HEK293T (cell line): ENCODE data around the gene YBX3.
A peak's percentile ranks its signal among the peaks of the same experiment; 100 is the strongest.

Experiments used
- CTCF ChIA-PET: fragments of 350-600 bp; formaldehyde crosslinking; extraction: SDS; loops from one replicate; lab custom pipeline; 2021; ENCODE audit warnings: antibody characterized with exemption, inconsistent platforms; lab: Yijun Ruan, JAX
- POLR2A ChIA-PET: fragments of 350-600 bp; formaldehyde crosslinking; extraction: SDS; loops from one replicate; lab custom pipeline; 2020; ENCODE audit warnings: antibody characterized with exemption, inconsistent platforms; lab: Yijun Ruan, JAX
- DNase-seq: peaks from one replicate; pipeline ENCODE4 v3.0.0; 2012; ENCODE audit warnings: mixed read lengths; ENCODE audit errors: extremely low spot score
- ARNT ChIP-seq: fragments of 450-650 bp; IDR thresholded peaks from 2 replicates; pipeline ENCODE4 v1.6.1; 2017; ENCODE audit warnings: mild to moderate bottlenecking
- BHLHE40 ChIP-seq: fragments of 450-650 bp; IDR thresholded peaks from 2 replicates; pipeline ENCODE4 v1.6.1; 2016; ENCODE audit warnings: mild to moderate bottlenecking, moderate library complexity, borderline replicate concordance
- CTBP1 ChIP-seq: fragments of 450-650 bp; IDR thresholded peaks from 2 replicates; pipeline ENCODE4 v1.6.1; 2016; ENCODE audit warnings: borderline replicate concordance
- ELF4 ChIP-seq: fragments of 450-650 bp; IDR thresholded peaks from 2 replicates; pipeline ENCODE4 v1.6.1; 2017; ENCODE audit warnings: antibody characterized with exemption
- FOXA1 ChIP-seq: fragments of 450-650 bp; IDR thresholded peaks from 2 replicates; pipeline ENCODE4 v1.6.1; 2016; ENCODE audit warnings: mild to moderate bottlenecking
- FOXK2 ChIP-seq: fragments of 450-650 bp; IDR thresholded peaks from 2 replicates; pipeline ENCODE4 v1.6.1; 2016; ENCODE audit warnings: mild to moderate bottlenecking
- FOXM1 ChIP-seq: fragments of 450-650 bp; IDR thresholded peaks from 2 replicates; pipeline ENCODE4 v1.6.1; 2017; ENCODE audit warnings: mild to moderate bottlenecking, borderline replicate concordance
- HDGF ChIP-seq: fragments of 450-650 bp; IDR thresholded peaks from 2 replicates; pipeline ENCODE4 v1.6.1; 2017; ENCODE audit warnings: antibody characterized with exemption, borderline replicate concordance
- L3MBTL2 ChIP-seq: fragments of 450-650 bp; conservative IDR thresholded peaks from 2 replicates; pipeline ENCODE4 v1.6.1; 2016; ENCODE audit warnings: mild to moderate bottlenecking
- LEF1 ChIP-seq: fragments of 450-650 bp; IDR thresholded peaks from 2 replicates; pipeline ENCODE4 v1.6.1; 2017; ENCODE audit warnings: mild to moderate bottlenecking, borderline replicate concordance
- NFRKB ChIP-seq: fragments of 450-650 bp; IDR thresholded peaks from 2 replicates; pipeline ENCODE4 v1.6.1; 2016; ENCODE audit warnings: mild to moderate bottlenecking, moderate library complexity
- SP1 ChIP-seq: fragments of 450-650 bp; IDR thresholded peaks from 2 replicates; pipeline ENCODE4 v1.6.1; 2017
- SUZ12 ChIP-seq: fragments of 450-650 bp; IDR thresholded peaks from 2 replicates; pipeline ENCODE4 v1.6.1; 2016; ENCODE audit warnings: mild to moderate bottlenecking
- TARDBP ChIP-seq: fragments of 450-650 bp; IDR thresholded peaks from 2 replicates; pipeline ENCODE4 v1.6.1; 2016
- ZNF384 ChIP-seq: fragments of 450-650 bp; IDR thresholded peaks from 2 replicates; pipeline ENCODE4 v1.6.1; 2016
- TF ChIP-seq, protein P1 (sequence below): fragments of 450-650 bp; IDR thresholded peaks from 2 replicates; pipeline ENCODE4 v1.6.1; 2016

YBX3 gene

DNA sequence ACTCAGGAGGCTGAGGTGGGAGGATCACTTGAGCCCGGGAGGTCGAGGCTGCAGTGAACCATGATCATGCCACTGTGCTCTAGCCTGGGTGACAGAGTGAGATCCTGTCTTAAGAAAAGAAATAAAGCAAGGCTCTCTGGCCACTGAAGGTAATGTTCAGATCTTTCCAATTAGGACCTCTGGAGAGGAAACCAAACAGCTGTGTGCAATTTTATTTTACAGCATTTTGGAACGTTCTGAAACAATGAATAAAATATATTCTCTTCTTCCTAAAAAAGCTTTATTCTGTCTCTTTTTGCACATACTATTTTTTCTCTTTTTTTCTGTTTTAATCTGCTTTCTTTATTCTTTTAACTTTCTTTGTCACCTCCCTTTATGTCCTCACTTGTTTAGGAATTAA lies 5.0 kb upstream of the YBX3 start:
- ChIA-PET CTCF (no interaction called here), POLR2A (no interaction called here)

DNA sequence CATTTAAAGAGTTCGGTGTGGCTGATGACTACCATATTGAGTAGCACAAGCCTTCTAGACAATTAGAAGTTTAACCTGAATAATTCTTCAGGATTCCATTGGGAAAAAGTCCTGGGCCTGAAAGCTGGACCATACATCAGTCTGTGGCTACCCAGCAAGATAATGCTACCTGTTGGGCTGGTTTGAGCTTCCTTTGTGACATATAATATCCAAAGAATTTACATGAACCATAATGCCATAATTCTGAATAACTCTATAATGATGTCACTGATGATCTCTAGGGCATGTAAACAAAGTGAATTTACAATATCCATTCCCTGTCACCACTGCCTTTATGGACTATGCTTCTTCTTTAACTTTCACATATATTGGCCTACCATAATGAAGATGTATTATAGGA lies 3.8 kb upstream of the YBX3 start:
- CTCF ChIA-PET: no interaction called here
- POLR2A ChIA-PET: interaction anchor here (0.6 kb wide), 1 partner anchor 1103 kb away, joined by 3 read pairs; no protein-coding TSS in a partner anchor
- TF ChIP-seq TARDBP: no peak
- no peak for DNase-seq

More for the DNA sequence above, 5.0 kb upstream of the YBX3 start:
- no peak for DNase-seq
- TF ChIP-seq ZNF384 (no peak), ARNT (no peak), FOXK2 (no peak), NFRKB (no peak), LEF1 (no peak), FOXA1 (no peak), L3MBTL2 (no peak), ELF4 (no peak), HDGF (no peak), SP1 (no peak), FOXM1 (no peak), CTBP1 (no peak), SUZ12 (no peak), BHLHE40 (no peak), TARDBP (no peak)
- TF ChIP-seq, protein P1, sequence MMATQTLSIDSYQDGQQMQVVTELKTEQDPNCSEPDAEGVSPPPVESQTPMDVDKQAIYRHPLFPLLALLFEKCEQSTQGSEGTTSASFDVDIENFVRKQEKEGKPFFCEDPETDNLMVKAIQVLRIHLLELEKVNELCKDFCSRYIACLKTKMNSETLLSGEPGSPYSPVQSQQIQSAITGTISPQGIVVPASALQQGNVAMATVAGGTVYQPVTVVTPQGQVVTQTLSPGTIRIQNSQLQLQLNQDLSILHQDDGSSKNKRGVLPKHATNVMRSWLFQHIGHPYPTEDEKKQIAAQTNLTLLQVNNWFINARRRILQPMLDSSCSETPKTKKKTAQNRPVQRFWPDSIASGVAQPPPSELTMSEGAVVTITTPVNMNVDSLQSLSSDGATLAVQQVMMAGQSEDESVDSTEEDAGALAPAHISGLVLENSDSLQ: no peak

DNA sequence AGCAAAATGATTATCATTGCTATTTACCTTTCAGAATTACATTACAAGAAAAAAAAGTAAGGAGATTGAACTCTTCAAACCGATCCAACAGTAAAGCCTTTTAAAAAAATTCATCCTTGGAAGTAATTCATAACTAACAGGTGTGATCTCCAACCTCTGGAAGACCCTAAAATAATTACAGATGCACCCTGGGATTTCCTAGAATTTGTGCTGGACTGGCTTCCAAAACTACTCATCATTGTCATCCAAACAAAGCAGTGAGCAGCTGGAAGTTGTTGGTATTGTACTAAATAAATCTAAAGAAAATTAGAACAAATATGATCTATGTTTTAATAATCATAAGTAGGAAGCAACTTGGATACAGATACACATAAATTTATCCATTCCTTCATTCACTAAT lies 1.9 kb upstream of the YBX3 start:
- no peak for DNase-seq
- TF ChIP-seq FOXM1: no peak
- TF ChIP-seq CTBP1: no peak
- no peak for TF ChIP-seq HDGF
- no peak for TF ChIP-seq SP1
- TF ChIP-seq ZNF384: no peak
- no peak for TF ChIP-seq BHLHE40
- TF ChIP-seq SUZ12: no peak
- TF ChIP-seq, protein P1: no peak
- TF ChIP-seq ELF4: no peak
- no peak for TF ChIP-seq FOXK2
- TF ChIP-seq LEF1: no peak
- no peak for TF ChIP-seq L3MBTL2
- TF ChIP-seq NFRKB: no peak
- TF ChIP-seq FOXA1: no peak
- no peak for TF ChIP-seq TARDBP
- no peak for TF ChIP-seq ARNT
- ChIA-PET CTCF (no interaction called here), POLR2A (no interaction called here)

DNA sequence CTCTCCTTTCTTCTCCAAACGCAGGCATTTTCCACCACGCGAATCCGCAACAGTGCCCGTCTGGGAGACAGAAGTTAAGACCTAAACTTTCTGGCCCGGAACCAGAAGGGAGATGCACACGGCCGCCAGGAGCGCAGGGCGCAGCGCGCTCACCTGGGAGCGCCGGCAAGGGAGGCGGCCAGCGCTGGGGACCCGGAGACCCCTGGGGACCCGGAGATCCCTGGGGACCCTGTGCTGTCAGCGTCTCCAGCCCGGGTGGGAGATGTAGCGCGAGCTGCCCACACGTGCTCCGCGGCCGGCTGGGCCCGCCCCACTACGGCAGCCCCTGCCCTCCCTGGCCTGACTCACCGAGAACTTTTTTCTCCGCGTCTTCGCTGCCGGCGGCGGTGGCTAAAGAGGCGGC lies 620 bp downstream of the YBX3 start:
- POLR2A ChIA-PET: interaction anchor here (1.4 to 1.5 kb wide), 3 partner anchors 10 to 449 kb away, joined by 4 to 8 read pairs (median 4); partner anchors contain the start of gene SMIM10L1
- CTCF ChIA-PET: no interaction called here
- no peak for TF ChIP-seq FOXM1
- no peak for TF ChIP-seq ELF4
- TF ChIP-seq CTBP1: no peak
- no peak for TF ChIP-seq TARDBP
- TF ChIP-seq ARNT: no peak
- TF ChIP-seq HDGF: no peak
- TF ChIP-seq SP1: no peak
- TF ChIP-seq L3MBTL2: no peak
- DNase-seq: peak; percentile 35

DNA sequence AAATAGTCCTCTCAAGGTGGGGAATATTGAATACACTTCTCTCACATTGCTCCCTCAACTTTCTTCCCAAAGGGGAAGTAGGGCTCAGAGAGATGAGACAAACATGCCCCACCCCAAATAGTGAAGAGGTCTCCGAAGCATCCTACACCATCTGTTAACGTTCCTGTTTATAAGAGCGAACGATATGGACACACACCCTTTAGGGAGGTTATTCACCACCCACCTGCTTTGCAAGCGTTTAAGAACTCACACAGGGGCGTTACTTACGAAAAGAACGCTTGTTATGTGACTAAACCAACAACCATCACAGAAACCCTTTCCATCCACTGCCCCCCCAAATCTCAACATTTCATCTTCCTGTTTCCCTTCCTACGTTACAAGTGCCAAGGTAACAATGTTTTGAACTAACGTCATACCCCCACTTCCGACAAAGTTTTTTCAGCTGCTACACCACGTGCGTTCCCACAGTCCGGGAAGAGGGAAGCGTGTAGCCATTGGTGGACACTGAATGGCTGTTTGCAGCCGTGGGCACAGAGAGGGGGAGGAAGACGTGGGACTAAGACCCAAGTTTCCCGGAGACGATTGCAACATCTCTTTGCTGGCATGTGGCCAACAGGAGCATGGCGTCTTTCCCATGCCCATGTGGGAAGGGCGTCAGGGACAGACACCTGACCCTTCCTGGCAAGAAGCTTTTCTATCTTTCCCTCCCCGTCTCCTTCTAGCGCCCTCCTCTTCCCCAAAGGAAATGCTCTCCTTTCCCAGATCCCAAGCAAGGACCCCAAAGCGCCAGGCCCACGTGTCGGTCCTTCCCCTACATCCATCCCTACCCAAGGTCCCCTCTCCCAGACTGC lies 1.2 kb downstream of the YBX3 start:
- TF ChIP-seq FOXM1 (no peak), HDGF (no peak), SP1 (no peak), FOXA1 (no peak), CTBP1 (peak; percentile 57; the same call in 1 of the 2 replicates), L3MBTL2 (peak; percentile 81), SUZ12 (no peak), ZNF384 (no peak), TARDBP (no peak), ARNT (no peak), BHLHE40 (no peak), ELF4 (no peak)
- TF ChIP-seq, protein P1: no peak
- POLR2A ChIA-PET: interaction anchor here (0.6 to 1.5 kb wide), 3 partner anchors 13 to 449 kb away, joined by 4 read pairs; partner anchors contain the start of gene SMIM10L1
- peak; percentile 66 for DNase-seq
- CTCF ChIA-PET: no interaction called here

DNA sequence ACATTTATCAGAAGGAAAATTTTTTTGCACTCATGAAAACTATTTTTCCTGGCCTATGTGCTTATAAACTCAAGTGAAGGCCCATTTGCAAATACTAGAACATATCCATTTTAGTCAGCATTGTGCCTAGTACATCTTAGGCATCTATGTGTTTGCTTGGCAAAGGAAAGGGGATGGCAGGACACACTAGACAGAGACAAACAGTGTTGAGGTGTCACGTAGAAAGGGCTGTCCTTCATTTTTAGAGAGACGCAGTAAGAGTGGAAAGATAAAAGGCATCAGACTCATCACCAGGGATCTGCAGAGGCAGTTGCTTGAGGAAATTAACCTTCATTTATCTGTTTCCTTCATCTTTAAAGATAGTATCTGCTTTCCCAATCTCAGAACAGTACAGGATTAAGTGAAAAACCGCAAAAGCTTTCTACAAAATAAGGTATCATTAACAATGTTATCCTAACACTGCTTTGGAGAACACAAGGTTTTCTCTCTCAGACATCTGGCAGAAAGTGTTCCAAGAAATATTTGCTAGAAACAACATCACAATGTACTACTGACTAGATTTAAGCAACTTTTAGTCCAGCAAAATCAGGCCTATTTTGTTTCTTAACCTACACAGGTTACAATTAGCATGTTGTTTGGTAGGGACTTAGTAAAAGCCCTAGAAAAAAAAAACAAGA lies 2.0 kb downstream of the YBX3 start:
- CTCF ChIA-PET: no interaction called here
- no peak for TF ChIP-seq HDGF
- no peak for TF ChIP-seq SP1
- TF ChIP-seq FOXK2: no peak
- TF ChIP-seq TARDBP: no peak
- no peak for TF ChIP-seq BHLHE40
- no peak for TF ChIP-seq ARNT
- no peak for TF ChIP-seq NFRKB
- no peak for TF ChIP-seq L3MBTL2
- TF ChIP-seq ELF4: no peak
- no peak for TF ChIP-seq FOXA1
- TF ChIP-seq LEF1: no peak
- TF ChIP-seq SUZ12: no peak
- TF ChIP-seq ZNF384: no peak
- TF ChIP-seq, protein P1: no peak
- no peak for TF ChIP-seq CTBP1
- no peak for TF ChIP-seq FOXM1
- no peak for DNase-seq
- POLR2A ChIA-PET: interaction anchor here (0.6 kb wide), 1 partner anchor 13 kb away, joined by 4 read pairs; no protein-coding TSS in a partner anchor
